Right lobe of liver (tissue), 6 donors: Measurements from ENCODE around the gene LRFN2. TPM values are rescaled to one million over a fixed set of nuclear protein-coding genes. Genes with fewer than 3 reads are reported as not detected.

Source experiments
- ATAC-seq, 4 donors: fragments of 200-7000 bp; cut with Tn5 transposase; one replicate each; pipeline ENCODE4 v1.9.1; 2020; ENCODE audit warnings: mild to moderate bottlenecking in 4 of 4, moderate library complexity in 4 of 4
- DNase-seq, 3 donors: peaks; one replicate each; pipeline ENCODE4 v3.0.0-alpha.2; 2020
- H3K27ac ChIP-seq, 3 donors: fragments of 200-600 bp; one replicate each; pipeline ENCODE4 v1.8.0; 2022
- H3K27me3 ChIP-seq, 2 donors: fragments of 200-600 bp; one replicate each; pipeline ENCODE4 v1.8.0; 2022
- H3K36me3 ChIP-seq, 4 donors: fragments of 200-600 bp; sonication (generic) in 1 of 4; one replicate each; pipeline versions ENCODE4 v1.5.1 to v1.8.0; 2017 to 2022; ENCODE audit warnings: control low read depth in 1 of 4
- H3K4me1 ChIP-seq, 4 donors: fragments of 200-600 bp; sonication (generic) in 1 of 4; one replicate each; pipeline versions ENCODE4 v1.5.1 to v1.8.0; 2017 to 2022; ENCODE audit warnings: control low read depth in 1 of 4
- H3K4me3 ChIP-seq, 3 donors: fragments of 200-600 bp; one replicate each; pipeline ENCODE4 v1.8.0; 2022
- H3K9me3 ChIP-seq, 4 donors: fragments of 200-600 bp; sonication (generic) in 1 of 4; one replicate each; pipeline versions ENCODE4 v1.5.1 to v1.8.0; 2017 to 2022; ENCODE audit warnings: control low read depth in 1 of 4
- POLR2A ChIP-seq: fragments of 450-650 bp; IDR thresholded peaks from one replicate; pipeline ENCODE4 v1.6.1; 2017; ENCODE audit warnings: antibody characterized with exemption, mild to moderate bottlenecking
- WGBS: methylation state at CpG from one replicate; pipeline ENCODE4 v1.1.6; 2018; ENCODE audit warnings: low coverage, low lambda C conversion rate; ENCODE audit not compliant: insufficient coverage; ENCODE audit errors: missing lambda C conversion rate; 5-methylcytosine and 5-hydroxymethylcytosine counted together
- intact Hi-C, 2 donors: fragments of 100-400 bp; cut with DNase I; formaldehyde crosslinking; loops; one replicate each; pipeline versions ENCODE4 v1.11.2 to v1.14.1; 2022
- total RNA-seq, 6 experiments: library from RNA; depleted of rRNA in 2 of 6; stranded (reverse); fragments of >200 nt in 2 of 6; fragmentation: NEBNext Ultra II Directional in 3 of 6; extraction: Animal tissue kit (Norgen Biotek cat#: 25700) in 3 of 6; gene quantifications; one replicate each; pipeline versions ENCODE4 v1.1.0 to v1.2.4, GENCODE V29; 2016 to 2023
- TF ChIP-seq, protein P1 (sequence below), 4 donors: fragments of 200-600 bp in 3 of 4; fragments of 450-650 bp in 1 of 4; IDR thresholded peaks; one replicate each; pipeline versions ENCODE4 v1.5.1 to v1.8.0; 2016 to 2022; ENCODE audit warnings: antibody characterized with exemption in 4 of 4, mild to moderate bottlenecking in 2 of 4
- donor health status: DM: no; HTN: yes; CAD: no.
- donor health status: DM: no; HTN: no; CAD: no.
- donor health status: DM: no; HTN: no; CAD: no.
- donor health status: DM: no; HTN: yes; CAD: no.
- donor health status: DM: no; HTN: yes; CAD: no.

Gene LRFN2
- total RNA-seq, 6 experiments from 2014 or later = 0.19 TPM; not detected in 5

DNA sequence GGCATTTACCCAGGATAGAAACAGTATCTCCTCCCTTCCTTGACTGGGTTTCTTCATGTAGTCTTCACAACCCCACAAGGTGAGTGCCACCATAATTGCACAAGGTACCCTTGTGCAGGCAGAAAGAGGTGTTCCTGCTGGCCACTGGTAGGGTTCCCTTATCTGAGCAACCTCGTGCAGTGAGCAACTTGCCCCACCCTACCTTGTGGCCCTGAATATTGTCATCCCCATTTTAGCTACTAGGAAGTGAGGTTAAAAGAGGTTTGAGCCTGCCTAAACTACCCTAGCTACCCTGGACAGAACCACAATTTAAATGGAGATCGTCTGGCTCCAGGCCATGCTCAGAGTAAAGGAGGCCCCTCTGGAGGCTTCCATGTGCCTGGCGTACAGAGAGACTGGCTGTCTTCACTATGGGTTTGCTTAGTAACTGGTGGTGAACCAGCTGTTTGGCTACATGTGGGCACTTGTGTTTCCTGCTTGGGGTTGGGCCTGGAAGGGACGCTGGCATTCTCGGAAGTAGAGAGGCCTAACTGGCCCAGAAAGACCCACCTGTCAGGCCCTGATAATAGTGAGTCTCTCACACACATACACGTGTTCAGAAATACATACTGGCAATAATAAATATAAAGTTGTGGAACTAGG lies 148.8 kb downstream of the LRFN2 start:
- intact Hi-C loops = no loop called here
- H3K27me3 ChIP-seq = no peaks in the 10 kb centered on the region
- H3K4me1 ChIP-seq = no peaks in the 10 kb centered on the region
- no peaks in the 10 kb centered on the region for H3K9me3 ChIP-seq
- no peaks in the 10 kb centered on the region for H3K36me3 ChIP-seq
- H3K4me3 ChIP-seq = no peak overlapping the region
- ATAC-seq = no peak
- no peak overlapping the region for H3K27ac ChIP-seq
- TF ChIP-seq, protein P1, sequence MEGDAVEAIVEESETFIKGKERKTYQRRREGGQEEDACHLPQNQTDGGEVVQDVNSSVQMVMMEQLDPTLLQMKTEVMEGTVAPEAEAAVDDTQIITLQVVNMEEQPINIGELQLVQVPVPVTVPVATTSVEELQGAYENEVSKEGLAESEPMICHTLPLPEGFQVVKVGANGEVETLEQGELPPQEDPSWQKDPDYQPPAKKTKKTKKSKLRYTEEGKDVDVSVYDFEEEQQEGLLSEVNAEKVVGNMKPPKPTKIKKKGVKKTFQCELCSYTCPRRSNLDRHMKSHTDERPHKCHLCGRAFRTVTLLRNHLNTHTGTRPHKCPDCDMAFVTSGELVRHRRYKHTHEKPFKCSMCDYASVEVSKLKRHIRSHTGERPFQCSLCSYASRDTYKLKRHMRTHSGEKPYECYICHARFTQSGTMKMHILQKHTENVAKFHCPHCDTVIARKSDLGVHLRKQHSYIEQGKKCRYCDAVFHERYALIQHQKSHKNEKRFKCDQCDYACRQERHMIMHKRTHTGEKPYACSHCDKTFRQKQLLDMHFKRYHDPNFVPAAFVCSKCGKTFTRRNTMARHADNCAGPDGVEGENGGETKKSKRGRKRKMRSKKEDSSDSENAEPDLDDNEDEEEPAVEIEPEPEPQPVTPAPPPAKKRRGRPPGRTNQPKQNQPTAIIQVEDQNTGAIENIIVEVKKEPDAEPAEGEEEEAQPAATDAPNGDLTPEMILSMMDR (IDR thresholded peaks at IDR 0.05) = no peak
- TF ChIP-seq POLR2A = no peak
- WGBS = 85% methylated on average over 2 of the region's 6 CpGs
- DNase-seq = no peak

- H3K9me3 ChIP-seq = no peaks in the 10 kb centered on the region
- ATAC-seq (no peak), DNase-seq (no peak)
- H3K4me1 ChIP-seq = no peaks in the 10 kb centered on the region
- no peak overlapping the region for H3K4me3 ChIP-seq
- no peaks in the 10 kb centered on the region for H3K36me3 ChIP-seq
- TF ChIP-seq, protein P1 (IDR thresholded peaks at IDR 0.05) = no peak
- TF ChIP-seq POLR2A = no peak
- intact Hi-C loops = no loop called here
- H3K27me3 ChIP-seq = no peaks in the 10 kb centered on the region
- 89% methylated on average over 2 of the region's 2 CpGs for WGBS
- no peak overlapping the region for H3K27ac ChIP-seq
Measured at GRCh38 chr6:40437631-40438030, 149.5 kb downstream of the LRFN2 start.

GRCh38 chr6:40436685-40437604 lies 150.2 kb downstream of the LRFN2 start:
- Histone ChIP-seq H3K27ac (no peak overlapping the region), H3K9me3 (no peaks in the 10 kb centered on the region), H3K4me1 (no peaks in the 10 kb centered on the region), H3K4me3 (no peak overlapping the region), H3K36me3 (no peaks in the 10 kb centered on the region), H3K27me3 (no peaks in the 10 kb centered on the region)
- intact Hi-C loops = no loop called here
- no peak for ATAC-seq
- WGBS = 77% methylated on average over 7 of the region's 8 CpGs
- DNase-seq = no peak
- TF ChIP-seq, protein P1 (IDR thresholded peaks at IDR 0.05) = no peak
- no peak for TF ChIP-seq POLR2A

DNA sequence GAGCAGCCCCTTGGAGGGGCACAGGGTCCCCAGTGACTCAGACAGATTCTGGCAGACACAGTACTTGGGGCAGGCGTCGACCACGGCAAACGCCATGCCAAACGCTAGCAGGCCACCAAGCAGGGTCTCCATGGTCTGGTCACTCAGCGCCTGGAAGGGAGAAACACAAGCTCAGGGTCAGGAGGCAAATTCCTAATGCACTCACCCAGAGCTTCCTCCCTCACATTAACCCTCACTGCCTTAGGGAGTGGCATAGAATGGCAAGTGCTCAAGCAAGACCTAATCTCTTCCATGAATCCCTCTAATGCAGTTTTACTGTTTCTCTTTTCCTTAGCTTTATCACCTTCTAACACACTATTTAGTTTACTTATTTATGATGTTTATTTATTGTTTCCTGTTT lies 154.2 kb downstream of the LRFN2 start:
- DNase-seq (no peak), ATAC-seq (no peak)
- Histone ChIP-seq H3K4me3 (no peak overlapping the region), H3K4me1 (no peaks in the 10 kb centered on the region), H3K36me3 (no peaks in the 10 kb centered on the region), H3K27me3 (no peaks in the 10 kb centered on the region), H3K27ac (no peak overlapping the region), H3K9me3 (no peaks in the 10 kb centered on the region)
- intact Hi-C loops = no loop called here
- no CpG with 5 or more reads among the region's 6 CpGs for WGBS
- TF ChIP-seq, protein P1 (IDR thresholded peaks at IDR 0.05) = no peak
- no peak for TF ChIP-seq POLR2A
